Activated T-helper 1 cell treated with anti-CD3 and anti-CD28 coated beads, Interleukin-12 subunit alpha, Interleukin-12 subunit beta, Interleukin-2, Interleukin-4 antibody, amounts not matched to agents 30 ng/mL and 10 ng/mL and 1 ng/mL, durations not matched to agents 14 hours and 24 hours and 36 hours (primary cell): Measurements from ENCODE around the gene YBX1. TPM values are rescaled to one million over a fixed set of nuclear protein-coding genes. Genes with fewer than 3 reads are reported as not detected.
"Not testable (repeated sequence)": the region's sequence is repeated elsewhere in the genome, so short reads cannot be mapped to it uniquely, and the experiment has no call there.

Experiments
- DNase-seq: peaks from one replicate; pipeline ENCODE4 v3.0.0; 2021; ENCODE audit warnings: low spot score
- H3K27ac Mint-ChIP-seq: one replicate; pipeline ENCODE4 v1.8.0; 2021; ENCODE audit warnings: mild to moderate bottlenecking, mixed read lengths
- H3K27me3 Mint-ChIP-seq: one replicate; pipeline ENCODE4 v1.8.0; 2022; ENCODE audit warnings: mild to moderate bottlenecking, moderate library complexity, mixed read lengths; ENCODE audit not compliant: insufficient read depth
- H3K36me3 Mint-ChIP-seq: one replicate; pipeline ENCODE4 v1.8.0; 2021; ENCODE audit warnings: low read depth, mixed read lengths
- H3K4me1 Mint-ChIP-seq: one replicate; pipeline ENCODE4 v1.8.0; 2021; ENCODE audit warnings: low read depth, mixed read lengths
- H3K4me3 Mint-ChIP-seq: one replicate; pipeline ENCODE4 v1.8.0; 2021; ENCODE audit warnings: mild to moderate bottlenecking, moderate library complexity, mixed read lengths
- H3K9me3 Mint-ChIP-seq: one replicate; pipeline ENCODE4 v1.8.0; 2021; ENCODE audit warnings: mixed read lengths
- intact Hi-C: fragments of 100-400 bp; cut with micrococcal nuclease; formaldehyde crosslinking; loops from one replicate; pipeline ENCODE4 v1.15.1; 2024
- total RNA-seq: library from RNA; stranded (reverse); gene quantifications from 2 replicates; pipeline ENCODE4 v1.2.3, GENCODE V29; 2022

Gene YBX1
- total RNA-seq, 1 donor from 2014 or later: 774 TPM

- Mint-ChIP-seq H3K4me1 (peaks cover 26% of the 10 kb centered on the region), H3K36me3 (peaks cover 44% of the 10 kb centered on the region), H3K4me3 (no peak overlapping the region), H3K9me3 (no peaks in the 10 kb centered on the region), H3K27ac (no peak overlapping the region), H3K27me3 (no peaks in the 10 kb centered on the region)
- intact Hi-C loops: no loop called here
- DNase-seq: no peak
Observed at GRCh38 chr1:42676534-42677087, 5.6 kb upstream of the YBX1 start.

- H3K27ac Mint-ChIP-seq: no peak overlapping the region
- H3K36me3 Mint-ChIP-seq: peaks cover 49% of the 10 kb centered on the region
- no peaks in the 10 kb centered on the region for H3K27me3 Mint-ChIP-seq
- intact Hi-C loops: no loop called here
- no peaks in the 10 kb centered on the region for H3K9me3 Mint-ChIP-seq
- DNase-seq: no peak
- no peak overlapping the region for H3K4me3 Mint-ChIP-seq
- H3K4me1 Mint-ChIP-seq: peaks cover 33% of the 10 kb centered on the region
Observed at GRCh38 chr1:42679364-42679983, 2.7 kb upstream of the YBX1 start.

GRCh38 chr1:42680055-42680454 lies 2.2 kb upstream of the YBX1 start:
- Mint-ChIP-seq H3K36me3 (peaks cover 49% of the 10 kb centered on the region), H3K4me1 (peaks cover 39% of the 10 kb centered on the region), H3K4me3 (peak overlapping the region; percentile 93), H3K27me3 (no peaks in the 10 kb centered on the region), H3K27ac (no peak overlapping the region), H3K9me3 (no peaks in the 10 kb centered on the region)
- DNase-seq: no peak
- intact Hi-C loops: loop anchor here (5.0 kb wide), 4 partner anchors 242 to 1292 kb away; partner anchors contain the start of genes ATP6V0B, DPH2, ELOVL1 and KDM4A

- Mint-ChIP-seq H3K9me3 (no peaks in the 10 kb centered on the region), H3K27ac (peak overlapping the region; percentile 94), H3K4me1 (peaks cover 49% of the 10 kb centered on the region), H3K27me3 (no peaks in the 10 kb centered on the region), H3K36me3 (peaks cover 44% of the 10 kb centered on the region), H3K4me3 (peak overlapping the region; percentile 93)
- intact Hi-C loops: loop anchor here (1.0 to 5.0 kb wide), 5 partner anchors 8 to 1291 kb away; partner anchors contain the start of genes ATP6V0B, DPH2, ELOVL1 and KDM4A
- DNase-seq: no peak
Observed at GRCh38 chr1:42680921-42681683, 1.1 kb upstream of the YBX1 start.

GRCh38 chr1:42682484-42682738 lies 193 bp downstream of the YBX1 start:
- H3K4me3 Mint-ChIP-seq: peak overlapping the region; percentile 93
- peaks cover 46% of the 10 kb centered on the region for H3K36me3 Mint-ChIP-seq
- not testable (repeated sequence) for DNase-seq, H3K27me3 Mint-ChIP-seq, H3K9me3 Mint-ChIP-seq
- intact Hi-C loops: loop anchor here (1.0 to 5.0 kb wide), 12 partner anchors 24 to 1290 kb away; partner anchors contain the start of genes ATP6V0B, C1orf50, CCDC30 and DPH2
- peaks cover 61% of the 10 kb centered on the region for H3K4me1 Mint-ChIP-seq
- peak overlapping the region; percentile 94 for H3K27ac Mint-ChIP-seq

- no peaks in the 10 kb centered on the region for H3K9me3 Mint-ChIP-seq
- peak overlapping the region; percentile 88 for H3K27ac Mint-ChIP-seq
- peaks cover 49% of the 10 kb centered on the region for H3K36me3 Mint-ChIP-seq
- H3K4me1 Mint-ChIP-seq: peaks cover 66% of the 10 kb centered on the region
- H3K4me3 Mint-ChIP-seq: peak overlapping the region; percentile 97
- peak; percentile 55 for DNase-seq
- no peaks in the 10 kb centered on the region for H3K27me3 Mint-ChIP-seq
- intact Hi-C loops: loop anchor here (1.0 to 5.0 kb wide), 12 partner anchors 25 to 1289 kb away; partner anchors contain the start of genes ATP6V0B, C1orf50, CCDC30 and DPH2
Observed at GRCh38 chr1:42682739-42683531, 717 bp downstream of the YBX1 start.

- Mint-ChIP-seq H3K9me3 (no peaks in the 10 kb centered on the region), H3K4me3 (peak overlapping the region; percentile 97), H3K4me1 (peaks cover 78% of the 10 kb centered on the region), H3K27me3 (no peaks in the 10 kb centered on the region), H3K36me3 (peaks cover 50% of the 10 kb centered on the region), H3K27ac (peak overlapping the region; percentile 88)
- no peak for DNase-seq
- intact Hi-C loops: loop anchor here (5.0 kb wide), 4 partner anchors 238 to 1288 kb away; partner anchors contain the start of genes ATP6V0B, DPH2, ELOVL1 and KDM4A
Observed at GRCh38 chr1:42684139-42684538, 1.9 kb downstream of the YBX1 start.

- H3K27ac Mint-ChIP-seq: no peak overlapping the region
Observed at GRCh38 chr1:42686418-42686817, 4.2 kb downstream of the YBX1 start.

GRCh38 chr1:42689912-42690311 lies 7.7 kb downstream of the YBX1 start:
- Mint-ChIP-seq H3K27ac (no peak overlapping the region), H3K27me3 (no peaks in the 10 kb centered on the region), H3K36me3 (peaks cover 34% of the 10 kb centered on the region), H3K9me3 (no peaks in the 10 kb centered on the region), H3K4me3 (no peak overlapping the region), H3K4me1 (peaks cover 94% of the 10 kb centered on the region)
- intact Hi-C loops: loop anchor here (1.0 to 2.0 kb wide), 2 partner anchors 9 to 111 kb away; no protein-coding TSS in a partner anchor
- no peak for DNase-seq

More at GRCh38 chr1:42686418-42686817, 4.2 kb downstream of the YBX1 start:
- peaks cover 83% of the 10 kb centered on the region for H3K4me1 Mint-ChIP-seq
- peaks cover 43% of the 10 kb centered on the region for H3K36me3 Mint-ChIP-seq
- H3K27me3 Mint-ChIP-seq: no peaks in the 10 kb centered on the region
- peak overlapping the region; percentile 44 for H3K4me3 Mint-ChIP-seq
- no peak for DNase-seq
- no peaks in the 10 kb centered on the region for H3K9me3 Mint-ChIP-seq
- intact Hi-C loops: no loop called here

- H3K9me3 Mint-ChIP-seq: no peaks in the 10 kb centered on the region
- H3K27me3 Mint-ChIP-seq: no peaks in the 10 kb centered on the region
- H3K4me1 Mint-ChIP-seq: peaks cover 94% of the 10 kb centered on the region
- peak overlapping the region; percentile 16 for H3K27ac Mint-ChIP-seq
- peaks cover 35% of the 10 kb centered on the region for H3K36me3 Mint-ChIP-seq
- DNase-seq: no peak
- no peak overlapping the region for H3K4me3 Mint-ChIP-seq
- intact Hi-C loops: loop anchor here (2.0 kb wide), 1 partner anchor 112 kb away; no protein-coding TSS in a partner anchor
Observed at GRCh38 chr1:42690477-42691156, 8.4 kb downstream of the YBX1 start.

- no peak for DNase-seq
- no peak overlapping the region for H3K4me3 Mint-ChIP-seq
- no peaks in the 10 kb centered on the region for H3K9me3 Mint-ChIP-seq
- H3K4me1 Mint-ChIP-seq: peaks cover 94% of the 10 kb centered on the region
- intact Hi-C loops: loop anchor here (2.0 kb wide), 1 partner anchor 112 kb away; no protein-coding TSS in a partner anchor
- H3K27ac Mint-ChIP-seq: no peak overlapping the region
- H3K36me3 Mint-ChIP-seq: peaks cover 40% of the 10 kb centered on the region
- H3K27me3 Mint-ChIP-seq: no peaks in the 10 kb centered on the region
Observed at GRCh38 chr1:42691157-42691498, 8.9 kb downstream of the YBX1 start.

- intact Hi-C loops: no loop called here
- Mint-ChIP-seq H3K36me3 (peaks cover 45% of the 10 kb centered on the region), H3K4me1 (peaks cover 87% of the 10 kb centered on the region), H3K9me3 (no peaks in the 10 kb centered on the region), H3K27ac (no peak overlapping the region), H3K27me3 (no peaks in the 10 kb centered on the region), H3K4me3 (no peak overlapping the region)
- DNase-seq: no peak
Observed at GRCh38 chr1:42692461-42692860, 10.2 kb downstream of the YBX1 start.
